GM21360 (cell line): Measurements from ENCODE around the gene GALNT1.

Experiments used
- ATAC-seq: cut with Tn5 transposase; IDR thresholded peaks from one replicate; pipeline ENCODE4 v1.9.1; 2021; ENCODE audit warnings: mild to moderate bottlenecking, moderate library complexity; ENCODE audit not compliant: unreplicated experiment

GALNT1 gene

GRCh38 chr18:35616664-35617423 is 35.3 kb downstream of the GALNT1 start:
- ATAC-seq, result peak; percentile 99

- no peak for ATAC-seq
These were observed 36.3 kb downstream of the GALNT1 start for GRCh38 chr18:35617865-35618264.

GRCh38 chr18:35618289-35618688 is 36.7 kb downstream of the GALNT1 start:
- no peak for ATAC-seq

GRCh38 chr18:35618696-35619095 is 37.2 kb downstream of the GALNT1 start:
- ATAC-seq, result no peak

- no peak for ATAC-seq
These were observed 37.9 kb downstream of the GALNT1 start for GRCh38 chr18:35619464-35619863.

GRCh38 chr18:35619941-35620340 is 38.4 kb downstream of the GALNT1 start:
- no peak for ATAC-seq

- ATAC-seq, result no peak
These were observed 39.2 kb downstream of the GALNT1 start for GRCh38 chr18:35620765-35621164.

GRCh38 chr18:35623255-35623654 is 41.7 kb downstream of the GALNT1 start:
- no peak for ATAC-seq

- ATAC-seq, result peak; percentile 93
These were observed 42.6 kb downstream of the GALNT1 start for GRCh38 chr18:35624146-35624545.

- ATAC-seq, result no peak
These were observed 43.7 kb downstream of the GALNT1 start for GRCh38 chr18:35625232-35625631.

- ATAC-seq, result no peak
These were observed 52.2 kb downstream of the GALNT1 start for GRCh38 chr18:35633761-35634160.

GRCh38 chr18:35634323-35634722 is 52.8 kb downstream of the GALNT1 start:
- no peak for ATAC-seq

- ATAC-seq, result no peak
These were observed 53.6 kb downstream of the GALNT1 start for GRCh38 chr18:35635170-35635569.

- ATAC-seq, result no peak
These were observed 55.7 kb downstream of the GALNT1 start for GRCh38 chr18:35637227-35637626.

- ATAC-seq, result no peak
These were observed 57.8 kb downstream of the GALNT1 start for GRCh38 chr18:35639296-35639695.

- ATAC-seq, result no peak
These were observed 59.9 kb downstream of the GALNT1 start for GRCh38 chr18:35641467-35641866.

GRCh38 chr18:35641916-35642315 is 60.4 kb downstream of the GALNT1 start:
- no peak for ATAC-seq

GRCh38 chr18:35642802-35643201 is 61.3 kb downstream of the GALNT1 start:
- no peak for ATAC-seq

- no peak for ATAC-seq
These were observed 64.9 kb downstream of the GALNT1 start for GRCh38 chr18:35646449-35646848.

GRCh38 chr18:35653392-35654135 is 72.0 kb downstream of the GALNT1 start:
- no peak for ATAC-seq

GRCh38 chr18:35658112-35658511 is 76.6 kb downstream of the GALNT1 start:
- ATAC-seq, result no peak

GRCh38 chr18:35661483-35662146 is 80.1 kb downstream of the GALNT1 start:
- no peak for ATAC-seq
